Transverse colon (tissue), 4 donors: ENCODE measurements around the gene HPSE2. TPM values are rescaled to one million over a fixed set of nuclear protein-coding genes. Genes with fewer than 3 reads are reported as not detected.

Experiments
- DNase-seq: peaks from one replicate; pipeline ENCODE4 v3.0.0-alpha.2; 2019
- H3K27ac ChIP-seq, 4 donors: fragments of 200-600 bp; sonication (generic); 2 replicates each; pipeline ENCODE4 v1.5.1; 2016 to 2018; ENCODE audit warnings: inconsistent platforms in 4 of 4
- H3K27me3 ChIP-seq: fragments of 200-600 bp; sonication (generic); 2 replicates; pipeline ENCODE4 v1.5.1; 2017; ENCODE audit warnings: inconsistent platforms
- H3K36me3 ChIP-seq, 4 donors: fragments of 200-600 bp; sonication (generic); 2 replicates each; pipeline ENCODE4 v1.5.1; 2017 to 2019; ENCODE audit warnings: inconsistent platforms in 4 of 4
- H3K4me1 ChIP-seq, 4 donors: fragments of 200-600 bp; sonication (generic); 2 replicates each; pipeline ENCODE4 v1.5.1; 2017 to 2020; ENCODE audit warnings: inconsistent platforms in 4 of 4
- H3K4me3 ChIP-seq, 4 donors: fragments of 200-600 bp; sonication (generic); 1 replicate in 1 of 4; 2 replicates in 3 of 4; pipeline versions ENCODE4 v1.5.1 to v1.6.1; 2017 to 2019; ENCODE audit warnings: inconsistent platforms in 4 of 4
- H3K9me3 ChIP-seq, 2 donors: fragments of 200-600 bp; sonication (generic); 2 replicates each; pipeline ENCODE4 v1.5.1; 2017 to 2019; ENCODE audit warnings: inconsistent platforms in 2 of 2
- EP300 ChIP-seq: sonication (generic); formaldehyde crosslinking; IDR thresholded peaks from one replicate; pipeline ENCODE4 v1.6.1; 2017; ENCODE audit warnings: antibody characterized with exemption, low read depth
- POLR2A ChIP-seq: fragments of 450-650 bp; IDR thresholded peaks from one replicate; pipeline ENCODE4 v1.6.1; 2016; ENCODE audit warnings: antibody characterized with exemption, mild to moderate bottlenecking, moderate library complexity
- POLR2AphosphoS5 ChIP-seq, 3 donors: sonication (generic); formaldehyde crosslinking; IDR thresholded peaks; one replicate each; pipeline ENCODE4 v1.6.1; 2016; ENCODE audit warnings: antibody characterized with exemption in 3 of 3
- WGBS, 2 donors: methylation state at CpG; one replicate each; pipeline ENCODE4 v1.1.5; 2018; ENCODE audit warnings: low coverage in 1 of 2; 5-methylcytosine and 5-hydroxymethylcytosine counted together
- in situ Hi-C, 4 donors: fragments of 200-750 bp; cut with MboI; loops; one replicate each; pipeline versions ENCODE4 v1.15.0 to v1.15.1; 2017; ENCODE audit warnings: low sequenced_read_pairs in 3 of 4, low pct_ligation_motif_present in 1 of 4, low pct_unique_long_range_greater_than_20kb in 1 of 4
- intact Hi-C: fragments of 100-400 bp; cut with DNase I; formaldehyde crosslinking; loops from one replicate; pipeline ENCODE4 v1.15.1; 2023; ENCODE audit warnings: low total_unique reads
- total RNA-seq, 4 donors: library from RNA; depleted of rRNA; stranded (reverse); fragments of >200 nt; gene quantifications; one replicate each; pipeline ENCODE4 v1.1.0, GENCODE V29; 2016
- TF ChIP-seq, protein P1 (sequence below), 5 experiments: fragments of 200-600 bp in 3 of 5; fragments of 450-650 bp in 2 of 5; sonication (generic) in 3 of 5; IDR thresholded peaks; 1 replicate in 2 of 5; 2 replicates in 3 of 5; pipeline ENCODE4 v1.5.1; 2016 to 2017; ENCODE audit warnings: antibody characterized with exemption in 5 of 5, inconsistent platforms in 3 of 5, mild to moderate bottlenecking in 2 of 5, moderate library complexity in 1 of 5

The HPSE2 gene
- total RNA-seq, 4 donors from 2014 or later = 2.2 to 3.0 TPM; not detected in 2

DNA sequence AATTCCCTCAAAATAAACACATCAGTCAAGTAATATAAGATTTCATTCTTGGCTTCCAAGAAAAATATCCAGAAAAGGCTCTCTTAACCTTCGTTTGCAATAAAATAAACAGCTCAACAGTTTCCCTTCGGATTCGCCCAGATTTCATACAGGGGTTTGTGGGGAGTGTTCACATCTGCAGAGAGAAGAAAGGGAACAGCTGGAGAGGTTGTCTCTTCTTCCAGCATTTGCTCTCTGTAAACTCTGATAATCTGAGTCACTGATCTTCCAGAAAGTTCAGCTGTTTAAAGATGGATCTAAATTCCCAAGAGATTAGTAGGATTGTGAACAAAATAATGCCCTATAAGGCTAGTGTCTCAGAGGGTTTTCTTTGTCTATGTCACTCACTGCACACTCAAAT is 277.9 kb downstream of the HPSE2 start:
- intact Hi-C loops (no loop called here), in situ Hi-C loops (no loop called here)
- Histone ChIP-seq H3K4me1 (peaks cover 0 to 8% (median 2%) of the 10 kb centered on the region in 4 donors), H3K9me3 (no peaks in the 10 kb centered on the region), H3K36me3 (no peaks in the 10 kb centered on the region), H3K27ac (peak overlapping the region; percentile 3 to 51 (median 32)), H3K27me3 (no peaks in the 10 kb centered on the region), H3K4me3 (no peak overlapping the region)
- TF ChIP-seq, protein P1, sequence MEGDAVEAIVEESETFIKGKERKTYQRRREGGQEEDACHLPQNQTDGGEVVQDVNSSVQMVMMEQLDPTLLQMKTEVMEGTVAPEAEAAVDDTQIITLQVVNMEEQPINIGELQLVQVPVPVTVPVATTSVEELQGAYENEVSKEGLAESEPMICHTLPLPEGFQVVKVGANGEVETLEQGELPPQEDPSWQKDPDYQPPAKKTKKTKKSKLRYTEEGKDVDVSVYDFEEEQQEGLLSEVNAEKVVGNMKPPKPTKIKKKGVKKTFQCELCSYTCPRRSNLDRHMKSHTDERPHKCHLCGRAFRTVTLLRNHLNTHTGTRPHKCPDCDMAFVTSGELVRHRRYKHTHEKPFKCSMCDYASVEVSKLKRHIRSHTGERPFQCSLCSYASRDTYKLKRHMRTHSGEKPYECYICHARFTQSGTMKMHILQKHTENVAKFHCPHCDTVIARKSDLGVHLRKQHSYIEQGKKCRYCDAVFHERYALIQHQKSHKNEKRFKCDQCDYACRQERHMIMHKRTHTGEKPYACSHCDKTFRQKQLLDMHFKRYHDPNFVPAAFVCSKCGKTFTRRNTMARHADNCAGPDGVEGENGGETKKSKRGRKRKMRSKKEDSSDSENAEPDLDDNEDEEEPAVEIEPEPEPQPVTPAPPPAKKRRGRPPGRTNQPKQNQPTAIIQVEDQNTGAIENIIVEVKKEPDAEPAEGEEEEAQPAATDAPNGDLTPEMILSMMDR (IDR thresholded peaks at IDR 0.05) = no peak
- TF ChIP-seq POLR2AphosphoS5 (IDR thresholded peaks at IDR 0.05) = peak in 1 of 3 donors; percentile 8
- 27 to 55% methylated on average over 3 of the region's 3 CpGs for WGBS, 2 donors
- no peak for DNase-seq

DNA sequence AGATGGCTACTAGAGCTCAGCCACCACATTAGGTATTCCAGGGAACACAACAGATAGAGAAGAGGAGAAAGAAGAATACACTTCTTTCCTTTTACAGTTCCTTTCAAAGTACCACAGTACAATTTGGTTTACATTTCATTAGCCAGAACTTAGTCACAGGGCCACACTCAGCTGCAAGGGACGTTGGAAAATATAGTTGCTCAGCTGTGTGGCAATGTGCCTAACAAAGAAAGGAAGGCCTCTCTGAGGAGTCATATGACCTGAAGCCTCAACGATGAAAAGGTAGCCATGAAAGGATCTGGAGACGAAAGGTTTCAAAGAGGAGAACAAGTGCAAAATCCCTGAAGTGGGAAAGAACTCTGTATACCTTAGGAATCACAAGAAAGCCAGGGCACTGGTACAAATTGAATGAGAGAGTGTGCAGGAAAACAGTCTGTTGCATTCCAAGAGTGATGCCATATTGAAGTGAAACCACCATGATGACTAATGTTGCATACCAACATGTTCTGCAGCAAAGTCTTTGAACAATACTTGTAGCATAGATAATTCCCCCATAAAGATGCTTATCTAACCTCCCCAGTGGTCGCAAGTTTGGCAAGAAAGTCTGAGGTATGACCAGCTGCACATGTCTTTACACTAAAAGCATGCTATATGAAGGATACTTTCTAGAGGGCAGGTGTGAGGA is 278.9 kb downstream of the HPSE2 start:
- Histone ChIP-seq H3K9me3 (no peaks in the 10 kb centered on the region), H3K27ac (peak overlapping the region in 3 of 4 donors; percentile 21 to 51 (median 43)), H3K27me3 (no peaks in the 10 kb centered on the region), H3K4me1 (peaks cover 0 to 8% (median 2%) of the 10 kb centered on the region in 4 donors), H3K4me3 (no peak overlapping the region), H3K36me3 (no peaks in the 10 kb centered on the region)
- intact Hi-C loops (no loop called here), in situ Hi-C loops (no loop called here)
- WGBS, 2 donors = 55 to 59% methylated on average over 3 to 4 of the region's 4 CpGs
- TF ChIP-seq POLR2A (no peak), EP300 (no peak), POLR2AphosphoS5 (IDR thresholded peaks at IDR 0.05) (no peak)
- TF ChIP-seq, protein P1 (IDR thresholded peaks at IDR 0.05) = no peak
- DNase-seq = no peak

DNA sequence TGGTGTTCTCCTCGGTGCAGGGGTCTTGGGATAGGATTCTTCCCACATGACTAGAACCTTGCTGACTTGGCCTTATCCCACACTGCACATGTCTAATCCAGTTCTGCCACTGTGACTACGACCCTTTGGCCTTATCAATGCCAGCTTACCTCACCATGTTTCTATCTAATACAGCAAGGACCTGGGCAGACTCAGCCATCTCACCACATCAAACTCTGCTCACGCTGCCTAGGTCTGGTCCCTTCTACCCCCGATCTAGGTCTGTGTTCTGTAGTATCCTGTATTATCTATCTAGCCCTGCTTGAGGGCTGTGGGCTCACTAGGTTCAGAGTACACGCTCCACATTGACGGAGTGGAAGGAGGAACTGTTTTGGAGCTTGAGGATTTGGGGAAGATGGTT is 282.4 kb downstream of the HPSE2 start:
- in situ Hi-C loops (no loop called here), intact Hi-C loops (no loop called here)
- Histone ChIP-seq H3K27me3 (no peaks in the 10 kb centered on the region), H3K4me3 (no peak overlapping the region), H3K9me3 (no peaks in the 10 kb centered on the region), H3K36me3 (no peaks in the 10 kb centered on the region), H3K27ac (no peak overlapping the region), H3K4me1 (peaks cover 0 to 8% (median 3%) of the 10 kb centered on the region in 4 donors)
- 80 to 85% methylated on average over 4 to 6 of the region's 6 CpGs for WGBS, 2 donors
- TF ChIP-seq, protein P1 (IDR thresholded peaks at IDR 0.05) = no peak
- TF ChIP-seq POLR2A (no peak), POLR2AphosphoS5 (IDR thresholded peaks at IDR 0.05) (no peak), EP300 (no peak)
- no peak for DNase-seq

DNA sequence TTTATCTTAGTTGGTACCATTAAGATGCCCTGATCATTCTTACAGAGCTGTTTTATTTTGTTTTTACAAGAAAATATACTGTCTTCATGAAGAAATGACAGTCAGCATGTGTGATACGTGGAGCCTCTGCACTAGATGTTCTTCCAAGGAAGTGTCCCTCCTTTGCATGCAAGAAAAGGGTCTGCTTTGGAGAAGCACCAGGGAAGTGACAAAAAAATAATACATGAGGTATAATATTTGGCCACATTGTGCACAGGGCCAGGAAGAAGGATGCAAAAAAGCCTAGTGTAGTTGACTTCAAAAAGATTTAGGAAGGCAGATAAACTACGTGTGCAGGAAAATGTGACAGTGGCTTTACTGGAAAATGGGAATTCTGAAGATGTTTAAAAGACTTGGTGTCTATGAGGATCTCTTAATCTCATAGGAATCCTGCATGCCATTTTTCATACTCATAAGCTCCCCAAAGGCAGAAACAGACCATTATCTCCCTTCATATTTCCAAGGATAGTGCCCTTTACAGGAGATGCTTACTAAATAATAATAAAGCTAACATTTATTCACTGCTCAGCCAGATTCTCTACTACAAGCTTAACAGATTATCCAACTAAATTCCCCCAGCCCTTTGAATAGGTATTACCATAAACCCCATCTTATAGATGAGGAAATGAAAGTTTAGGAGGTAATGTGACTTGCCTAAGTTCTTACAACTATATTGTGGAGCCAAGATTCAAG is 284.2 kb downstream of the HPSE2 start:
- H3K27me3 ChIP-seq = no peaks in the 10 kb centered on the region
- H3K36me3 ChIP-seq = no peaks in the 10 kb centered on the region
- in situ Hi-C loops = no loop called here
- WGBS, 2 donors = 63 to 77% methylated on average over 2 of the region's 2 CpGs
- no peak for DNase-seq
- no peaks in the 10 kb centered on the region for H3K9me3 ChIP-seq
- intact Hi-C loops = no loop called here
- H3K27ac ChIP-seq = no peak overlapping the region
- no peak overlapping the region for H3K4me3 ChIP-seq
- peaks cover 0 to 2% (median 0%) of the 10 kb centered on the region in 4 donors for H3K4me1 ChIP-seq
- TF ChIP-seq, protein P1 (IDR thresholded peaks at IDR 0.05) = no peak
- TF ChIP-seq EP300 (no peak), POLR2AphosphoS5 (IDR thresholded peaks at IDR 0.05) (no peak), POLR2A (no peak)
